H9 (cell line): ENCODE results near the gene GAS6. TPM values are rescaled to one million over a fixed set of nuclear protein-coding genes. Genes with fewer than 3 reads are reported as not detected.

Source experiments
- DNase-seq: peaks from one replicate; pipeline ENCODE4 v3.0.0-alpha.2; 2017
- H2AFZ ChIP-seq: one replicate; pipeline ENCODE4 v1.6.1; 2013; ENCODE audit warnings: mild to moderate bottlenecking, low read length, control low read depth, moderate library complexity
- H2AK5ac ChIP-seq: 2 replicates; pipeline ENCODE4 v1.6.1; 2013; ENCODE audit warnings: low read length, control low read depth, mixed read lengths; ENCODE audit not compliant: insufficient read length
- H2BK120ac ChIP-seq: one replicate; pipeline ENCODE4 v1.6.1; 2013; ENCODE audit warnings: low read depth, mild to moderate bottlenecking, low read length, control low read depth, inconsistent platforms; ENCODE audit not compliant: poor library complexity, severe bottlenecking
- H2BK12ac ChIP-seq: 2 replicates; pipeline ENCODE4 v1.6.1; 2013; ENCODE audit warnings: low read length, control low read depth, mixed read lengths, low read depth; ENCODE audit not compliant: insufficient read length
- H2BK15ac ChIP-seq: 2 replicates; pipeline ENCODE4 v1.6.1; 2013; ENCODE audit warnings: low read depth, low read length, control low read depth
- H2BK20ac ChIP-seq: one replicate; pipeline ENCODE4 v1.6.1; 2013; ENCODE audit warnings: low read depth, mild to moderate bottlenecking, low read length, control low read depth, inconsistent platforms; ENCODE audit not compliant: poor library complexity, severe bottlenecking
- H2BK5ac ChIP-seq: 2 replicates; pipeline ENCODE4 v1.6.1; 2013; ENCODE audit warnings: low read length, control low read depth, mixed read lengths; ENCODE audit not compliant: insufficient read length
- H3K14ac ChIP-seq: 2 replicates; pipeline ENCODE4 v1.6.1; 2013; ENCODE audit warnings: low read length, control low read depth; ENCODE audit not compliant: insufficient read depth
- H3K18ac ChIP-seq: 2 replicates; pipeline ENCODE4 v1.6.1; 2013; ENCODE audit warnings: low read depth, mild to moderate bottlenecking, mixed read lengths, low read length, control low read depth; ENCODE audit not compliant: insufficient read length
- H3K23ac ChIP-seq: 2 replicates; pipeline ENCODE4 v1.6.1; 2013; ENCODE audit warnings: low read length, control low read depth, mixed read lengths, low read depth; ENCODE audit not compliant: insufficient read length
- H3K23me2 ChIP-seq: 2 replicates; pipeline ENCODE4 v1.6.1; 2013; ENCODE audit warnings: low read depth, mild to moderate bottlenecking, mixed read lengths, low read length, control low read depth; ENCODE audit not compliant: insufficient read length, poor library complexity, severe bottlenecking
- H3K27ac ChIP-seq: 2 replicates; pipeline ENCODE4 v1.5.1; 2013; ENCODE audit warnings: low read length, control low read depth, mixed read lengths, low read depth; ENCODE audit not compliant: insufficient read length
- H3K27me3 ChIP-seq: 2 replicates; pipeline ENCODE4 v1.6.1; 2013; ENCODE audit warnings: low read length, control low read depth, inconsistent platforms; ENCODE audit not compliant: insufficient read depth
- H3K4ac ChIP-seq: 2 replicates; pipeline ENCODE4 v1.6.1; 2013; ENCODE audit warnings: low read depth, mild to moderate bottlenecking, control low read depth, inconsistent platforms, low read length, moderate library complexity
- H3K4me1 ChIP-seq: 2 replicates; pipeline ENCODE4 v1.6.1; 2013; ENCODE audit warnings: low read length, control low read depth, inconsistent platforms; ENCODE audit not compliant: insufficient read depth
- H3K4me2 ChIP-seq: 2 replicates; pipeline ENCODE4 v1.6.1; 2013; ENCODE audit warnings: low read length, control low read depth, mixed read lengths; ENCODE audit not compliant: insufficient read length, insufficient read depth
- H3K56ac ChIP-seq: 2 replicates; pipeline ENCODE4 v1.6.1; 2013; ENCODE audit warnings: low read depth, mild to moderate bottlenecking, mixed read lengths, low read length, control low read depth; ENCODE audit not compliant: insufficient read length
- H3K79me1 ChIP-seq: 2 replicates; pipeline ENCODE4 v1.6.1; 2013; ENCODE audit warnings: low read depth, mild to moderate bottlenecking, moderate library complexity, low read length, control low read depth, inconsistent platforms; ENCODE audit not compliant: insufficient read depth, poor library complexity, severe bottlenecking
- H3K79me2 ChIP-seq: 2 replicates; pipeline ENCODE4 v1.6.1; 2013; ENCODE audit warnings: low read length, control low read depth, inconsistent platforms; ENCODE audit not compliant: insufficient read depth
- H3K9ac ChIP-seq: 2 replicates; pipeline ENCODE4 v1.6.1; 2013; ENCODE audit warnings: low read length, control low read depth, mixed read lengths; ENCODE audit not compliant: insufficient read length; ENCODE audit errors: extremely low read depth
- H3K9me3 ChIP-seq: one replicate; pipeline ENCODE4 v1.6.1; 2013; ENCODE audit warnings: low read depth, low read length, inconsistent platforms; ENCODE audit not compliant: control insufficient read depth
- H3T11ph ChIP-seq: one replicate; pipeline ENCODE4 v1.6.1; 2013; ENCODE audit warnings: mild to moderate bottlenecking, low read length, control low read depth, inconsistent platforms
- H4K20me1 ChIP-seq: one replicate; pipeline ENCODE4 v1.6.1; 2013; ENCODE audit not compliant: control insufficient read depth, insufficient read length, insufficient read depth
- H4K5ac ChIP-seq: 2 replicates; pipeline ENCODE4 v1.6.1; 2013; ENCODE audit warnings: low read depth, mild to moderate bottlenecking, mixed read lengths, low read length, control low read depth; ENCODE audit not compliant: insufficient read length
- H4K8ac ChIP-seq: replicated peaks from 2 replicates; pipeline ENCODE4 v1.6.1; 2013; ENCODE audit warnings: low read length, control low read depth, mixed read lengths, low read depth; ENCODE audit not compliant: insufficient read length
- H4K91ac ChIP-seq: 2 replicates; pipeline ENCODE4 v1.6.1; 2013; ENCODE audit warnings: low read depth, mild to moderate bottlenecking, moderate library complexity, mixed read lengths, low read length, control low read depth; ENCODE audit not compliant: insufficient read length
- H3K27ac Mint-ChIP-seq, 3 experiments: 2 replicates in 2 of 3; 3 replicates in 1 of 3; pipeline ENCODE4 v1.8.0; 2020 to 2021; ENCODE audit warnings: mixed read lengths in 3 of 3, mild to moderate bottlenecking in 1 of 3, moderate library complexity in 1 of 3
- H3K27me3 Mint-ChIP-seq: 2 replicates; pipeline ENCODE4 v1.8.0; 2021; ENCODE audit warnings: low read depth, mild to moderate bottlenecking, moderate library complexity, mixed read lengths
- H3K36me3 Mint-ChIP-seq, 3 experiments: 2 replicates in 2 of 3; 3 replicates in 1 of 3; pipeline ENCODE4 v1.8.0; 2020 to 2021; ENCODE audit warnings: low read depth in 3 of 3, mixed read lengths in 3 of 3; ENCODE audit not compliant: insufficient read depth in 1 of 3
- H3K4me1 Mint-ChIP-seq, 2 experiments: 2 replicates each; pipeline ENCODE4 v1.8.0; 2020; ENCODE audit warnings: mixed read lengths in 2 of 2
- H3K4me3 Mint-ChIP-seq, 2 experiments: 2 replicates in 1 of 2; 3 replicates in 1 of 2; pipeline ENCODE4 v1.8.0; 2020 to 2021; ENCODE audit warnings: mild to moderate bottlenecking in 2 of 2, mixed read lengths in 2 of 2, moderate library complexity in 1 of 2
- H3K9me3 Mint-ChIP-seq, 2 experiments: 2 replicates in 1 of 2; 3 replicates in 1 of 2; pipeline ENCODE4 v1.8.0; 2020; ENCODE audit warnings: mild to moderate bottlenecking in 2 of 2, mixed read lengths in 2 of 2, moderate library complexity in 1 of 2
- WGBS: extraction: QIAGEN DNeasy Blood & Tissue Kit; methylation state at CpG from one replicate; pipeline ENCODE4 v1.1.7; 2013; ENCODE audit warnings: missing lambda C conversion rate, low lambda C conversion rate, mixed read lengths; ENCODE audit not compliant: insufficient read length; ENCODE audit errors: extremely low coverage; 5-methylcytosine and 5-hydroxymethylcytosine counted together
- total RNA-seq: library from RNA; stranded (reverse); gene quantifications from 2 replicates; pipeline ENCODE4 v1.2.1, GENCODE V29; 2021
- TF ChIP-seq, protein P1 (sequence below): fragments of 200-600 bp; sonication (generic); conservative IDR thresholded peaks from 3 replicates; pipeline ENCODE4 v1.8.0; 2021; ENCODE audit warnings: antibody characterized with exemption, mild to moderate bottlenecking

The GAS6 gene
- total RNA-seq, 1 experiment from 2014 or later = 20.5 TPM

- no peak overlapping the region for H2BK120ac ChIP-seq
- H3K56ac ChIP-seq = no peak overlapping the region
- Mint-ChIP-seq H3K27me3 (no peaks in the 10 kb centered on the region), H3K9me3 (no peaks in the 10 kb centered on the region), H3K36me3 (peaks cover 0 to 18% (median 6%) of the 10 kb centered on the region in 3 experiments; a peak in 4 of 7 replicates), H3K4me3 (no peak overlapping the region; a peak in 1 of 5 replicates), H3K4me1 (peaks cover 5 to 6% of the 10 kb centered on the region in 2 experiments; a peak in 2 of 4 replicates), H3K27ac (peak overlapping the region; percentile 56 to 91 (median 58); a peak in 2 of 7 replicates)
- H2BK5ac ChIP-seq = no peak overlapping the region
- no peak overlapping the region for H3K23ac ChIP-seq
- no peak overlapping the region; the same call in 1 of the 2 replicates for H3K14ac ChIP-seq
- H3K18ac ChIP-seq = no peak overlapping the region
- TF ChIP-seq, protein P1, sequence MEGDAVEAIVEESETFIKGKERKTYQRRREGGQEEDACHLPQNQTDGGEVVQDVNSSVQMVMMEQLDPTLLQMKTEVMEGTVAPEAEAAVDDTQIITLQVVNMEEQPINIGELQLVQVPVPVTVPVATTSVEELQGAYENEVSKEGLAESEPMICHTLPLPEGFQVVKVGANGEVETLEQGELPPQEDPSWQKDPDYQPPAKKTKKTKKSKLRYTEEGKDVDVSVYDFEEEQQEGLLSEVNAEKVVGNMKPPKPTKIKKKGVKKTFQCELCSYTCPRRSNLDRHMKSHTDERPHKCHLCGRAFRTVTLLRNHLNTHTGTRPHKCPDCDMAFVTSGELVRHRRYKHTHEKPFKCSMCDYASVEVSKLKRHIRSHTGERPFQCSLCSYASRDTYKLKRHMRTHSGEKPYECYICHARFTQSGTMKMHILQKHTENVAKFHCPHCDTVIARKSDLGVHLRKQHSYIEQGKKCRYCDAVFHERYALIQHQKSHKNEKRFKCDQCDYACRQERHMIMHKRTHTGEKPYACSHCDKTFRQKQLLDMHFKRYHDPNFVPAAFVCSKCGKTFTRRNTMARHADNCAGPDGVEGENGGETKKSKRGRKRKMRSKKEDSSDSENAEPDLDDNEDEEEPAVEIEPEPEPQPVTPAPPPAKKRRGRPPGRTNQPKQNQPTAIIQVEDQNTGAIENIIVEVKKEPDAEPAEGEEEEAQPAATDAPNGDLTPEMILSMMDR = peak; percentile 48; the same call in 2 of the 3 replicates
- no peak overlapping the region for H2BK20ac ChIP-seq
- H3K27ac ChIP-seq = no peak overlapping the region
- no peaks in the 10 kb centered on the region for H4K20me1 ChIP-seq
- DNase-seq = no peak
- H3K79me1 ChIP-seq = no peaks in the 10 kb centered on the region
- no peaks in the 10 kb centered on the region for H3K79me2 ChIP-seq
- no peaks in the 10 kb centered on the region for H3K23me2 ChIP-seq
- H3K4me1 ChIP-seq = no peaks in the 10 kb centered on the region; the same call in 1 of the 2 replicates
- no CpG with 5 or more reads among the region's 26 CpGs for WGBS
- no peak overlapping the region for H2BK15ac ChIP-seq
- no peak overlapping the region for H4K91ac ChIP-seq
- no peak overlapping the region for H4K5ac ChIP-seq
- no peak overlapping the region for H4K8ac ChIP-seq
- no peaks in the 10 kb centered on the region for H3K9me3 ChIP-seq
- H3T11ph ChIP-seq = no peak overlapping the region
- no peaks in the 10 kb centered on the region for H3K27me3 ChIP-seq
- no peak overlapping the region for H3K4ac ChIP-seq
- H2BK12ac ChIP-seq = no peak overlapping the region
- H3K9ac ChIP-seq = no peak overlapping the region
- no peak overlapping the region for H3K4me2 ChIP-seq
- no peak overlapping the region for H2AK5ac ChIP-seq
- no peak overlapping the region for H2AFZ ChIP-seq
These were observed 19.9 kb downstream of the GAS6 start for GRCh38 chr13:113843864-113844556.
